Left cardiac atrium (tissue), 4 donors: ENCODE measurements around the gene SLC22A25. TPM values are rescaled to one million over a fixed set of nuclear protein-coding genes. Genes with fewer than 3 reads are reported as not detected.
"Not testable (repeated sequence)": the region's sequence is repeated elsewhere in the genome, so short reads cannot be mapped to it uniquely, and the experiment has no call there.

Source experiments
- ATAC-seq, 2 donors: fragments of 200-7000 bp; cut with Tn5 transposase; one replicate each; pipeline ENCODE4 v1.9.1; 2020; ENCODE audit warnings: mild to moderate bottlenecking in 2 of 2, moderate library complexity in 2 of 2
- DNase-seq: peaks from one replicate; pipeline ENCODE4 v3.0.0-alpha.2; 2020
- intact Hi-C, 2 donors: fragments of 100-400 bp; cut with DNase I; formaldehyde crosslinking; loops; one replicate each; pipeline versions ENCODE4 v1.14.1 to v1.15.1; 2022 to 2023
- total RNA-seq, 2 donors: library from RNA; stranded (reverse); fragmentation: NEBNext Ultra II Directional; extraction: Animal tissue kit (Norgen Biotek cat#: 25700); gene quantifications; one replicate each; pipeline ENCODE4 v1.2.1, GENCODE V29; 2021
- donor health status: DM: no; HTN: yes; CAD: no.
- donor health status: DM: no; HTN: yes; CAD: no; lungs with severe emphysema.
- donor health status: DM: yes; HTN: yes; CAD: no.
- donor health status: Dilated cardiomyopathy.

The SLC22A25 gene
- total RNA-seq, 2 donors from 2014 or later = 0.09 TPM; not detected in 1

DNA sequence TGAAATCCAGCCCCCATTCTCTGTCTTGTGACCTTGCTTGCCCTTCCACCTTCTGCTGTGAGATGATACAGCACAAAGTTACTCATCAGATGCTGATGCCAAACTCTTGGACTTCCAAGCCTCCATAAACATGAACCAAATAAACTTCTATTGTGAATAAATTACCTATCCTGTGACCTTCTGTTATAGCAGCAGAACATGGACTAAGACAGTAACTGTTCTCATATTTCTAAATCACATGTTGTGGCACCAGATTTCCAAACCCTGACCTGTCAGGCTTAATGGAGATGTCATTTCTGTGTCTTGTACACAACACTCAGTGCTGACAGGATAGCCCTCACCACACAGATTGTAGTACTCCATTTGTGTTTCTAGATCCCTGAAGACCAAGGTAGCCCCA, 6.0 kb downstream of the SLC22A25 start:
- ATAC-seq (no peak), DNase-seq (no peak)
- intact Hi-C loops = no loop called here

DNA sequence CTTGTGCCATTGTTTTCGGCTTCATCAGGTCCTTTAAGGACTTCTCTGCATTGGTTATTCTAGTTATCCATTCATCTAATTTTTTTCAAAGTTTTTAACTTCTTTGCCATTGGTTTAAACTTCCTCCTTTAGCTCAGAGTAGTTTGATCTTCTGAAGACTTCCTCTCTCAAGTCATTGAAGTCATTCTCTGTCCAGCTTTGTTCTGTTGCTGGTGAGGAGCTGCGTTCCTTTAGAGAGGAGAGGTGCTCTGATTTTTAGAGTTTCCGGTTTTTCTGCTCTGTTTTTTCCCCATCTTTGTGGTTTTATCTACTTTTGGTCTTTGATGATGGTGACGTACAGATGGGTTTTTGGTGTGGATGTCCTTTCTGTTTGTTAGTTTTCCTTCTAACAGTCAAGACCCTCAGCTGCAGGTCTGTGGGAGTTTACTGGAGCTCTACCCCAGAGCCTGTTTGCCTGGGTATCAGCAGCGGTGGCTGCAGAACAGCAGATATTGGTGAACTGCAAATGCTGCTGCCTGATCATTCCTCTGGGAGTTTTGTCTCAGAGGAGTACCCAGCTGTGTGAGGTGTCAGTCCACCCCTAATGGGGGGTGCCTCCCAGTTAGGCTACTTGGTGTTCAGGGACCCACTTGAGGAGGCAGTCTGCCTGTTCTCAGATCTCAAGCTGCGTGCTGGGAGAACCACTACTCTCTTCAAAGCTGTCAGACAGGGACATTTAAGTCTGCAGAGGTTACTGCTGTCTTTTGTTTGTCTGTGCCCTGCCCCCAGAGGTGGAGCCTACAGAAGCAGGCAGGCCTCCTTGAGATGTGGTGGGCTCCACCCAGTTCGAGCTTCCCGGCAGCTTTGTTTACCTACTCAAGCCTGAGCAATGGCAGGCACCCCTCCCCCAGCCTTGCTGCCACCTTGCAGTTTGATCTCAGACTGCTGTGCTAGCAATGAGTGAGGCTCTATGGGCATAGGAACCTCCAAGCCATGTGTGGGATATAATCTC, 7.6 kb downstream of the SLC22A25 start:
- intact Hi-C loops, ATAC-seq, DNase-seq: not testable (repeated sequence)

DNA sequence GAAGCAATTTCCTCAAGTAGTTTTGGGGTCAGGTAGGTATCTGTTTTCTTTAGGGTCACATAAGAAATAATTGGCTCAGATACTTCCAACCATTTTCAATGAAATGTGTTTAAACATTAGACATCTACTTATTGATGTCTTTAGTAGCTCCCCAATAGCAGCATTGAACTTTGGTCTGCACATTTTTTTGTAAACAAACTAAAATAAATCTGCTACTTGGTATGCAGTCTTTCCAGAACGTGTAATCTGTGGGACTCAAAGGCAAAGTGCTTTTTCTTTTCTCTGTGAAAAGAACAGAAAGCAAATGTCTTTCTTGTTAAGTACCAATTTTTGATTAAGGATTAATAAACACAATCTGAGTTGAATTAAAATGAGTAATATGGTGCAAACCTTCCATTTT, 13.6 kb downstream of the SLC22A25 start:
- DNase-seq = no peak
- intact Hi-C loops = no loop called here

DNA sequence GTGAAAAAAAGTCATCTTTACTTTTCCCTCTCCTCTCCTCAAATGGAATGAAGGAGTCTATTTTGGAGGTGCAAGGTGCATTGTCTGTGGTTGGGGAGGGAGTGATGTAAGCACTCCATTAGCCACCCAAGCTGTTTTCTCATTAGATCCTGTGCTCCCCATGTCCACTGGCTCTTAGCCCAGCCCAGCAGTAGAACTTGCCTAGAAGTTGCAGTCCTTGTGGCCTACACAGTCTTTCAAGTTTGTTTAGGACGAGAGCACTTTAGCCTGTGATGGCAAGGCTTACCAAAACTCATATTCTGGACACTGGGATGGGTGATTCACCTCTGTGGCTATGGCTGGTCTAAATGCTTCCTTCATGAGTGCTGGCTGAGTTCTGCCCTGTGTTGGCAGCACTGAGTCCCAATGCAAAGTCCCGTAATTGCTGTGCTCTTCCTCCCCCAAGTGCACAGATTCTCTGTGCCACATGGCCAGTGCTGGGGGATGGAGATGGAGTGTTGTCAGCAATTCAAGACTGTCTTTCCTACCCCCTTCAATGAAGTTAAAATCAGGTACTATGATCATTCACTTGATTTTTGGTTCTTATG, 15.8 kb downstream of the SLC22A25 start:
- intact Hi-C loops = no loop called here
- DNase-seq = no peak
- ATAC-seq = no peak

More for the DNA sequence above, 13.6 kb downstream of the SLC22A25 start:
- no peak for ATAC-seq

DNA sequence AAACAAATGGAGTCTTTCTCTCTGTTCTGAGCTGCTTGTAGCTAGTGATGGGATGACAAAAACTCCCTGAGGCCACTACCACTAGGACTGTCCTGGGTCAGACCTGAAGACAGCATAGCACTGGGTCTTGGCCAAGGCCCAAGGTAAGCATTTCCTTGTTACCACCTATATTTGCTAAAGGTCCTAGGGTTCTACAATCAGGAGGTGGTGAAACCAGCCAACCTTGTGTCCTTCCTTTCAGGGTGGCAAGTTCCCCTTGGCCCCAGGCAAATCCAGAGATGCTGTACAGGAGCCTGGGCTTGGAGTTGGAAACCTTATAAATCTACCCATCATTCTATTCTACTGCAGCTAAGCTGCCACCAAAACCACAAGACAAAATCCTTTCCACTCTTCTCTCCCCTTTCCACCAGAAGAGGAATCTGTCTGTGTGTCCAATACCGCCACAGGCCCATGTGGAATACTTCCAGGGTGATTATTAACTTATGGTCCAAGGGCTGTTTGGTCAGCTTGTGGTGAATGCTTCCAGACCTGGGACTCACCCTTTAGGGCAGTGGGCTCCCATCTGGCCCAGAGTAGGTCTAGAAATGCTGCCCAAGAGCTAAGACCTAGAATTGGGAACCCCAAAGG, 16.8 kb downstream of the SLC22A25 start:
- intact Hi-C loops = no loop called here
- no peak for DNase-seq

DNA sequence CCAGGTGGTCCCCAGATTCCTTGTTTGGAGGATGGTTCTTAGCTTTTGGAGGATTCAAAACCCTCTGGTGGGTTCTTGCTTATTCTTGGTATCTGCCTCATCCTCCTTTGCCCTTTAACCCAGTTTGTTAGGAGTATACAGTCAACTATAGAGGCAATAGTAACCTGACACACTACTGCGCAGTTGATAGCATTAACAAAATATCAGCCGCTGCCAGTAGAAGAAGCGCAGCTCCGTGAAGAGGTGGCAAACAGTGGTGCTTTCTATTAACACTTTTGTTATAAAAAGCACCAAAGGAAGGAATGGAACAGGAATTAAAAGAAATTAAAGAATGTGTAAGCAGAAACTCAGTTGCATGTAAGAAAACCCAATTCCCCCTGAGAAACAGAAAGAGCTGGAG, 29.3 kb downstream of the SLC22A25 start:
- ATAC-seq (no peak), DNase-seq (no peak)
- intact Hi-C loops = no loop called here

More for the DNA sequence above, 16.8 kb downstream of the SLC22A25 start:
- no peak for ATAC-seq

DNA sequence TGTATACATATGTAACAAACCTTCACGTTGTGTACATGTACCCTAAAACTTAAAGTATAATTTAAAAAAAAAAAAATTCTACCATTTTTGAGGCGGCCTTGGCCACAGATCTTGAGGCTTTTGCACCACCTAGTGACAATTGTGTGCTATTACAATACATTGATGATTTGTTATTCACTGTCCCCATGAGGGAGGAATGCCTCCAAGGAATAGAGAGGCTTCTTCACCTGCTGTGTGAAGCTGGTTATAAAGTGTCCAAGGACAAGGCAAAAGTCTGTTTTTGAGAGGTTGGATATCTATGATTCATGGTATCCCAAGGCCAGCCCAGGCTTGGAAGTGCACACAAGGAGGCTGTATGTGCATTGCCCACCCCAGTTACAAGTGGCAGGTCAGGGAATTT, 30.7 kb downstream of the SLC22A25 start:
- no peak for ATAC-seq

DNA sequence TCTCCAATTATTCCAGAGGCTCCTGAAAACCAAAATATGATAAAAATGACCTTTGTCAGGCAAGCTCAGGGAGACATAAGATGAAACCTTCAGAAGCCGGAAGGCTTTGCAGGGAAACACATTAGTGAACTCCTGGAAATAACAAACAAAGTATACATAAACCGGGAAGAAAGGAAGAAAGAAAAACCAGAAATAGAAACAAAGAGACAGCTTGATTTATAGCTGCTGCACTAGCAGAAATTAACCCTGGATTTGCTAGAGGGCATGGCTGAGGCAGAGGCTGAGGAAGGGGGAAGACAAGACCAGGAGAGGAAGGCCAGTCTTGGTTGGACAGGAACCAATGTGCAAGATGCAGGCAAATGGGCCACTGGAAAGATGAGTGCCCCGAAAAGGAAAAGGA, 33.3 kb downstream of the SLC22A25 start:
- ATAC-seq = no peak
- no peak for DNase-seq
- intact Hi-C loops = no loop called here

More for the DNA sequence above, 30.7 kb downstream of the SLC22A25 start:
- no peak for DNase-seq
- intact Hi-C loops = no loop called here

Other genes starting within 250 kb of the SLC22A25 start
- gene SLC22A8, start 227.8 kb downstream of the SLC22A25 start, total RNA-seq = not detected
- not detected for gene SLC22A24, start 99.4 kb downstream of the SLC22A25 start, total RNA-seq
- not detected for gene SLC22A9, start 126.2 kb upstream of the SLC22A25 start, total RNA-seq
- gene PLAAT5, start 247.6 kb upstream of the SLC22A25 start, total RNA-seq = 10 to 100 TPM in 1 of 2 donors, 1 to 10 TPM in 1; 9.3 to 15.8 TPM